ENCODE measurements around the gene OR2T35.
"Not testable (repeated sequence)": the region's sequence is repeated elsewhere in the genome, so short reads cannot be mapped to it uniquely, and the experiment has no call there.

DNA sequence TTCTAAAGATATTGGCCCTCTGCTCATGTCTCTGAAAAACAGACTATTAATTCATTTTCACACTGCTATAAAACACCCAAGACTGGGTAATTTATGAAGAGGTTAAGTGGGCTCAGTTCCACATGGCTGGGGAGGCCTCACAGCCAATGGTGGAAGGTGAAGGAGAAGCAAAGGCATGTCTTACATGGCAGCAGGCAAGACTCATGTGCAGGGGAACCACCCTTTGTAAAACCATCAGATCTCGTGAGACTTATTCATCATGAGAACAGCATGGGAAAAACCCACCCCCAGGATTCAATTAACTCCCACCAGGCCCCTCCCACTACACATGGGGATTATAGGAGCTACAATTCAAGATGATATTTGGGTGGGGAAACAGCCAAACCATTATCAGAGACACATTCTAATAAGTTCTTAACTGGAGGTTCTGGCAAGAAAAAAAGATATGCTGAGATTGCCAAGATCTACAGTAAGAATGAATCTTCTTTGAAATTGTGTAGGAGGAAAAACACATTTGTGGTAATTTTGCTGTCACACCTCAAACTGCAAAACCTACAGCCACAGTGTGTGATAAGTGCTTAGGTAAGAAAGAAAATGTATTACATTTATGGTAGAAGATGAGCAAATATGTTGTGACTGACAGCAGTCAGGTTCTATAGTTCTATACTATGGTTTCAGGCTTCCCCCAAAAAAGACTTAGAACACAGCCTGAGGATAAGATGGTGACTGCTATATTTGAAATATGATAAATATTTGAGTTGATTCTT lies 3.9 kb upstream of the OR2T35 start:
- TF ChIP-seq, protein P1, sequence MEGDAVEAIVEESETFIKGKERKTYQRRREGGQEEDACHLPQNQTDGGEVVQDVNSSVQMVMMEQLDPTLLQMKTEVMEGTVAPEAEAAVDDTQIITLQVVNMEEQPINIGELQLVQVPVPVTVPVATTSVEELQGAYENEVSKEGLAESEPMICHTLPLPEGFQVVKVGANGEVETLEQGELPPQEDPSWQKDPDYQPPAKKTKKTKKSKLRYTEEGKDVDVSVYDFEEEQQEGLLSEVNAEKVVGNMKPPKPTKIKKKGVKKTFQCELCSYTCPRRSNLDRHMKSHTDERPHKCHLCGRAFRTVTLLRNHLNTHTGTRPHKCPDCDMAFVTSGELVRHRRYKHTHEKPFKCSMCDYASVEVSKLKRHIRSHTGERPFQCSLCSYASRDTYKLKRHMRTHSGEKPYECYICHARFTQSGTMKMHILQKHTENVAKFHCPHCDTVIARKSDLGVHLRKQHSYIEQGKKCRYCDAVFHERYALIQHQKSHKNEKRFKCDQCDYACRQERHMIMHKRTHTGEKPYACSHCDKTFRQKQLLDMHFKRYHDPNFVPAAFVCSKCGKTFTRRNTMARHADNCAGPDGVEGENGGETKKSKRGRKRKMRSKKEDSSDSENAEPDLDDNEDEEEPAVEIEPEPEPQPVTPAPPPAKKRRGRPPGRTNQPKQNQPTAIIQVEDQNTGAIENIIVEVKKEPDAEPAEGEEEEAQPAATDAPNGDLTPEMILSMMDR (IDR thresholded peaks at IDR 0.05), result not testable (repeated sequence)
- TF ChIP-seq POLR2A (IDR thresholded peaks at IDR 0.05), result not testable (repeated sequence)
